ENCODE data around the gene LITAF. TPM values are rescaled to one million over a fixed set of nuclear protein-coding genes. Genes with fewer than 3 reads are reported as not detected.
"Not testable (repeated sequence)": the region's sequence is repeated elsewhere in the genome, so short reads cannot be mapped to it uniquely, and the experiment has no call there.

LITAF gene
- total RNA-seq, 1 experiment from 2014 or later, result 0.63 TPM

GRCh38 chr16:11521055-11521454 is 65.7 kb downstream of the LITAF start:
- no peak for DNase-seq (ENCODE audit: low read depth)

DNA sequence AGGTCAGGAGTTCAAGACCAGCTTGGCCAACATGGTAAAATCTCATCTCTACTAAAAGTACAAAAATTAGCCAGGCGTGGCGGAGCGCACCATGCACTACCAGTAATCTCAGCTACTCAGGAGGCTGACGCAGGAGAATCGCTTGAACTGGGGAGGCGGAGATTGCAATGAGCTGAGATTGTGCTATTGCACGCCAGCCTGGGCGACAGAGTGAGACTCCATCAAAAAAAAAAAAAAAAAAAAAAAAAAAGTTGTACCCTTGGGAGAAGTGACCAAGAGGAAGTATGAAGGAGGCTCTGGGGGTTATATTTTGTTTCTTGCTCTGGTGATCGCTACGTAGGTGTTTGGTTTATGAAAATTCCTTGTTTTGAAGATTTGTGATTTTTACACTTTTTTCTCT is 66.3 kb downstream of the LITAF start:
- no peak for DNase-seq (ENCODE audit: low read depth)

DNA sequence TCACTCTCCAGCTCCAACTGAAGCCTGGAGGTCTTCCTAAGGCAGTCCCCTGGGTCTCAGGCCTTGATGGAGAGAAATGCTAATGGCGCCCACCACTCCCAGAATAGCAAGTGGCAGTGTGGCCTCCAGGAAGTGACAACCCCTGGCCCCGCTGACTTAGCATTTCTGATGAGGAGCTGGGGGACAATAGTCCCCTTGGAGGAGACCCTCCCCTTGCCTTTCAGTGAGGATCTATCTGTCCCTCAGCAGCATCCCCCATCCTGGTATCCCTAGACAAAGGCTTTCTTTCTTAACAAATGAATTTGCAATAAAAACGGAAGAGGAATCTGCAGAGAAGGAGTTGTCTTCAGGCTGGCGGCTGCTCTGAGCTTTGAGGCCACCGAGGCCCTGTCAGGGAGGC is 68.8 kb downstream of the LITAF start:
- no peak for DNase-seq (ENCODE audit: low read depth)

DNA sequence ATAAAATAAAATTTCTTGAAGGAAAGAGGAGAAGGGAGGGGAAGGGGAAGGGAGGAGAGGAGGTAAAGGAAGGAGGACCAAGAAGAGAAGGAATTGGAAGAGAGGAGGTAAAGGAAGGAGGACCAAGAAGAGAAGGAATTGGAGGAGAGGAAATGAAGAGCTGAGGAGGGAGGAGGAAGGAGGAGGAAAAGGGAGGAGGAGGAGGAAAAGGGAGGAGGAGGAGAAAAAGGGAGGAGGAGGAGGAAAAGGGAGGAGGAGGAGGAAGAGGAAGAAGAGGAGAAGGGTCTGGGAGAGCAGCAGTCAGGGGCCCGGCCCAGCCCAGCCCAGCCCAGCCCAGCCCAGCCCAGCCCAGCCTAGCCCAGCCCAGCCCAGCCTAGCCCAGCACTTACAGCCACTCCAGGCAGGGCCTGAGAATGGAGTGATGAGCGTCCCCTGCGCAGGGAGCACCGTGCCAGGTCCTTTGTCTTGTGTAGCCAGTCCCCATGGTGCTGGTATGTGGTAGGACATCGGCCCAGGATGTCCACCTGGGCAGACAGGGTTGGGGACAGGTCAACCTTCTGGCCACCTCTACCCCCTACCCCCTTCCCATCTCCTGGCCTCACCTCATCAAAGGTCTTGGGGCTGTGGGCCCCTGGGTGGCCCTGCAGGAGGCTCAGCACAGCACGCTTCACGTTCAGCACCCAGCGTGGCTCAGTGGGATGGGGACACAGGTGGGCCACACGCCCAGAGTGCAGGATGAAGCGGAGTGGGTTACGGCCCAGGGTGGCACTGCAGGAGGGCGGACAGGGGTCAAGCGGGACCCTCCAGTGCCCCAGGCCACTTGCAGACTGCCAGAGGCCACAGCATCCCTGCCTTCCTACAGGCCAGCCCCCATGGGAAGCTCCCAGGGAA is 70.9 kb downstream of the LITAF start:
- no peak for DNase-seq (ENCODE audit: low read depth)

DNA sequence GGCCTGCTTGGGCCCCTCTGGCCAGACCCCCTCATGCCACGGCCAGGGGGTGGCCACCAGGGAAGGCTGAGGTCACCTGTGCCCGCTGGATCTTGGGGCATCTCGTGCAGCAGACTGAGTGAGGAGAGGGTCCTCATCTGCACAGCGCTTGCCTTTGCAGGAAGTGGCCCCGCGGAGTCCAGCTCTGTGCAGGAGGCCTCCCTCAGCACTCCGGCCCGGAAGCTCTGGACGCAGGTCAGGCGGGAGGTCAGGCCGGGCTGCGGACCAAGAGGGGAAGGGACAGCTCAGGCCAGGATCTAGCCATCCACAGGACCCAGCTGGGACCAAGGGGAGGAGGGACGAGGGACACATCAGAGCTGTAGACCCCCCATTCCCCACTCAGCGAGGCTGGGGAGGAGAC is 72.4 kb downstream of the LITAF start:
- no peak for DNase-seq (ENCODE audit: low read depth)

GRCh38 chr16:11513366-11513765 is 73.4 kb downstream of the LITAF start:
- not testable (repeated sequence) for DNase-seq (ENCODE audit: low read depth)

DNA sequence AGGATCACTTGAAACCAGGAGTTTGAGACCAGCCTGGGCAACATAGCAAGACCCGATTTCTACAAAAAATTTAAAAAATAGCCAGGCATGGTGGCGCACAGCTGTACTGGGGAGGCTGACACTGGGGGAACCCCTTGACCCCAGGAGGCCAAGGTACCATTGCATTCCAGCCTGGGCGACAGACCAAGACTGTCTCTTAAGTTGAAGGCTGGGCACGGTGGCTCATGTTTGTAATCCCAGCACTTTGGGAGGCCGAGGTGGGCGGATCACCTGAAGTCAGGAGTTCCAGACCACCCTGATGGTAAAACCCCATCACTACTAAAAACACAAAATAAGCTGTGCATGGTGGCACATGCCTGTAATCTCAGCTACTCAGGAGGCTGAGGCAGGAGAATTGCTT is 74.9 kb downstream of the LITAF start:
- no peak for DNase-seq (ENCODE audit: low read depth)

DNA sequence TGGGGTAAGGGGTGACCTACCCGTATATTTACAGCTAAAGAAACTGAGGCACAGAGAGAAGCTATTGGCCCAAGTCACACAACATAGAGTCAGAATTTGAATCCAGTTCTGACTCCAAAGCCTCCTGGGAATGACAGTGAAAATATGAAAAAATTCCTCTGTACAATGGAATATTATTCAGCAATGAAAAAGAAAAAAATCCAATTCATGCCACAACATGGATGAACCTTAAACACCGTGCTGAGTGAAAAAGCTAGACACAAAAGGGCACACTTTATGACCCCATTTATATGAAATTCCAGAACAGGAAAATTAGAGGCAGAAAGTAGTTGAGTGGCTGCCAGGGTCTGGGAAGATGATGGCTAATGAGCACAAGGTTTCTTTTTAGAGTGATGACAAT is 75.4 kb downstream of the LITAF start:
- no peak for DNase-seq (ENCODE audit: low read depth)

DNA sequence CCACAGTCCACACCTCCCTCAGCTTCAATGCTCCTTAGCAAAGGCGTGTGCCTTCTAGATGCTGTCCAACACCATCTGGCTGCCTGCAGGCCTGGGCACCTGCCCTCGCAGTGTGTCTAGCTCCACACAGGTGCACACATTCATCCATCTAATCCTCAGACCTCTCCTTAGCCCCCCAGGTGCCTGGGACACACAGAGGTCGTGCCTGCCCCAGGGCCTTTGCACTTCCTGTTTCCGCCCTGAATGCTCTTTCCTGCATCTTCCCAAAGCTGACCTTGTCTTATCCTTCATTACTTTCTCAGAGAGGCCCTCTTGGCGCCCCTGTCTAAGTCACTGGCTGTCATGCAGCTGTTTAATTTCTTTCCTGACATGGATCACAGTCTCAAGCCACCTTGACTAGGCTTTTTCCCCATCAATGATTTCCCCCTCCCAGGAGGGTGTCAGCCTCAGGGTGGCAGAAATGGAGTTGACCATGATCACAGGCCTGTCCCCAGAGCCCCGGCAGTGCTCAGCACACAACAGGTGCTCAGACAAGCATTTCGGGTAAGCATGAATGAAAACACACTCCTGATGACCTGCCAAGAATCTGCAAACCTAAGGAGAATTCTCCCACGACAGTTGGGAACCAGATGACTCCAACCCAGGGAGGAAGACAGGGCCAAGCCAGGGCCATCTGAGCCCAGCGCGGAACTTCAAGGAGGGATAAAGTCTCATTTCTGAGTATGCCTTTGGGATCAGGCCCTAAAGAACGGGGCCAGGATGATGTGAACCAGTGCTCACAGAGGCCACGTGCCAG is 76.3 kb downstream of the LITAF start:
- no peak for DNase-seq (ENCODE audit: low read depth)

GRCh38 chr16:11507991-11508390 is 78.7 kb downstream of the LITAF start:
- no peak for DNase-seq (ENCODE audit: low read depth)

GRCh38 chr16:11507350-11507749 is 79.4 kb downstream of the LITAF start:
- no peak for DNase-seq (ENCODE audit: low read depth)

- DNase-seq (ENCODE audit: low read depth), result no peak
Observed at GRCh38 chr16:11506741-11507305, 79.9 kb downstream of the LITAF start.

GRCh38 chr16:11504261-11504660 is 82.5 kb downstream of the LITAF start:
- not testable (repeated sequence) for DNase-seq (ENCODE audit: low read depth)

- no peak for DNase-seq (ENCODE audit: low read depth)
Observed at GRCh38 chr16:11503566-11503965, 83.2 kb downstream of the LITAF start.

DNA sequence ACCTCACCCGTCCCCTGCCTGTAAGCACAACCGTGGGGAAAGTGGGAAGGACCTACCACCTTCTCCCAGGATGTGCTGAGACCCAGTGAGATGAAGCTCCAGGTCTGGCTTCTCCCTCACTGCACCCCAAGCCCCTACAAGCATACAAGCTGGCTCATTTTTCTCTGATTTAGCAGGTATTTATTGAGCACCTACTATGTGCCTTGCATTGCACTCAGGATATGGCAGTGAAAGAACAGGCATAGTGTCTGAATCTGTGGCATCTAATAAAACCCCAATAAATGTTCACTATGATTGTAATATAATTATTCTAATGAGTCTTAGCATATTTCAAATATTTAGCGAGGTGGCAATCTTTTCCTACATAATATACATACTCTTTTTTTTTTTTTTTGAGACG is 84.5 kb downstream of the LITAF start:
- DNase-seq (ENCODE audit: low read depth), result no peak

GRCh38 chr16:11501632-11502031 is 85.1 kb downstream of the LITAF start:
- no peak for DNase-seq (ENCODE audit: low read depth)

GRCh38 chr16:11500700-11501346 is 85.9 kb downstream of the LITAF start:
- DNase-seq (ENCODE audit: low read depth), result no peak

- DNase-seq (ENCODE audit: low read depth), result no peak
Observed at GRCh38 chr16:11499295-11500089, 87.2 kb downstream of the LITAF start.

DNA sequence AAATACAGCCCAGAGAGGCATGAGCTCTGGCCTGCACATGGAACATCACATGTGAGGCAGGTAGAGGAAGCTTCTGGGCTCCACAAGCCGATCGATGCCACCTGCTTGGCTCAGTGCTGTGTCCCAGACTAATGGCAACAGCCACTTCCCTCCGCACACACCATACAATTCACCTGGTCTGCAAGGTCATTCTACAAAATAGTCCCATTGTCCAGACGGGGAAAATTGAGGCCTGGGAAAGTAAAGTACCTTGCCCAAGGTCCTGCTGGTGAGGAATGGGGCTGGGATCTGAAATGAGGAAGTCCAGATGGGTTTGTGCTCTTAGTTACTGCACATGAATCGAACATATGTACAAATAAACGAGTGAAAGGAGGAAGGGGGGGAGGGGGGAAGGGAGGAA is 88.0 kb downstream of the LITAF start:
- DNase-seq (ENCODE audit: low read depth), result no peak

GRCh38 chr16:11497851-11498289 is 88.8 kb downstream of the LITAF start:
- DNase-seq (ENCODE audit: low read depth), result peak; percentile 63
